Pulmonary artery endothelial cell (primary cell): ENCODE data around the gene PRKCA. TPM values are rescaled to one million over a fixed set of nuclear protein-coding genes. Genes with fewer than 3 reads are reported as not detected.
A peak's percentile ranks its signal among the peaks of the same experiment; 100 is the strongest.
"Not testable (repeated sequence)": the region's sequence is repeated elsewhere in the genome, so short reads cannot be mapped to it uniquely, and the experiment has no call there.

Experiments used
- DNase-seq: peaks from one replicate; pipeline ENCODE4 v3.0.0-alpha.2; 2011; ENCODE audit warnings: low read depth, low spot score
- total RNA-seq: library from RNA; depleted of rRNA; stranded (reverse); fragments of >200 nt; gene quantifications from 2 replicates; pipeline ENCODE4 v1.2.3, GENCODE V29; 2014

The PRKCA gene
- total RNA-seq, 1 donor from 2014 or later: 10.8 TPM

- no peak for DNase-seq
Measured at GRCh38 chr17:66435182-66435581, 132.8 kb downstream of the PRKCA start.

- DNase-seq: no peak
Measured at GRCh38 chr17:66436631-66437030, 134.2 kb downstream of the PRKCA start.

- DNase-seq: no peak
Measured at GRCh38 chr17:66437476-66438026, 135.1 kb downstream of the PRKCA start.

- DNase-seq: no peak
Measured at GRCh38 chr17:66438101-66438500, 135.7 kb downstream of the PRKCA start.

GRCh38 chr17:66441101-66441661 is 138.8 kb downstream of the PRKCA start:
- no peak for DNase-seq

GRCh38 chr17:66443166-66443565 is 140.8 kb downstream of the PRKCA start:
- no peak for DNase-seq

GRCh38 chr17:66443606-66444005 is 141.2 kb downstream of the PRKCA start:
- no peak for DNase-seq

GRCh38 chr17:66444031-66444430 is 141.6 kb downstream of the PRKCA start:
- no peak for DNase-seq

- DNase-seq: no peak
Measured at GRCh38 chr17:66445229-66445628, 142.8 kb downstream of the PRKCA start.

- DNase-seq: no peak
Measured at GRCh38 chr17:66446419-66446818, 144.0 kb downstream of the PRKCA start.

- DNase-seq: no peak
Measured at GRCh38 chr17:66447159-66447558, 144.7 kb downstream of the PRKCA start.

- no peak for DNase-seq
Measured at GRCh38 chr17:66448026-66448639, 145.7 kb downstream of the PRKCA start.

GRCh38 chr17:66449418-66449977 is 147.1 kb downstream of the PRKCA start:
- no peak for DNase-seq

GRCh38 chr17:66450008-66450851 is 147.8 kb downstream of the PRKCA start:
- no peak for DNase-seq

- DNase-seq: no peak
Measured at GRCh38 chr17:66450852-66451158, 148.4 kb downstream of the PRKCA start.

GRCh38 chr17:66451188-66452149 is 149.1 kb downstream of the PRKCA start:
- DNase-seq: no peak

- no peak for DNase-seq
Measured at GRCh38 chr17:66455060-66455459, 152.6 kb downstream of the PRKCA start.

GRCh38 chr17:66457499-66457898 is 155.1 kb downstream of the PRKCA start:
- DNase-seq: not testable (repeated sequence)

GRCh38 chr17:66458782-66459181 is 156.4 kb downstream of the PRKCA start:
- DNase-seq: no peak

GRCh38 chr17:66459811-66460270 is 157.4 kb downstream of the PRKCA start:
- peak; percentile 96 for DNase-seq

- DNase-seq: no peak
Measured at GRCh38 chr17:66460558-66460957, 158.1 kb downstream of the PRKCA start.
